B cell (primary cell): ENCODE results near the gene NIBAN1. TPM values are rescaled to one million over a fixed set of nuclear protein-coding genes. Genes with fewer than 3 reads are reported as not detected.

Experiments used
- ATAC-seq: fragments of 200-7000 bp; cut with Tn5 transposase; one replicate; pipeline ENCODE4 v1.10.0; 2021; ENCODE audit warnings: low read depth, mild to moderate bottlenecking, moderate number of reproducible peaks, moderate library complexity
- CTCF ChIA-PET: fragments of 350-600 bp; sonication (Branson Sonifier 250); formaldehyde crosslinking; loops from one replicate; lab custom pipeline; 2021; ENCODE audit warnings: antibody characterized with exemption, inconsistent platforms; lab: Charles Lee
- POLR2A ChIA-PET: fragments of 350-600 bp; sonication (Branson Sonifier 250); formaldehyde crosslinking; loops from one replicate; lab custom pipeline; 2021; ENCODE audit warnings: antibody characterized with exemption; lab: Charles Lee
- DNase-seq: peaks from one replicate; pipeline ENCODE4 v3.0.0; 2013
- H2AFZ ChIP-seq: 2 replicates; pipeline ENCODE4 v1.6.1; 2012; ENCODE audit warnings: mild to moderate bottlenecking, low read depth, low read length; ENCODE audit not compliant: insufficient read depth, poor library complexity, severe bottlenecking
- H3K27ac ChIP-seq, 2 donors: 1 replicate in 1 of 2; 2 replicates in 1 of 2; pipeline ENCODE4 v1.5.1; 2012 to 2013; ENCODE audit warnings: low read length in 2 of 2, mild to moderate bottlenecking in 2 of 2, moderate library complexity in 1 of 2
- H3K27me3 ChIP-seq, 4 experiments: fragments of 200-600 bp in 1 of 4; sonication (generic) in 1 of 4; replicated peaks in 1 of 4; 1 replicate in 2 of 4; 2 replicates in 2 of 4; pipeline versions ENCODE4 v1.6.1 to v1.7.0; 2013 to 2016; ENCODE audit warnings: low read length in 3 of 4, mild to moderate bottlenecking in 2 of 4, mixed read lengths in 1 of 4, moderate library complexity in 1 of 4; ENCODE audit not compliant: insufficient read depth in 4 of 4, control insufficient read depth in 3 of 4; ENCODE audit errors: control extremely low read depth in 1 of 4
- H3K36me3 ChIP-seq, 2 experiments: replicated peaks in 1 of 2; 1 replicate in 1 of 2; 2 replicates in 1 of 2; pipeline versions ENCODE4 v1.6.1 to v1.7.1; 2013; ENCODE audit warnings: low read length in 1 of 2; ENCODE audit not compliant: insufficient read depth in 2 of 2, control insufficient read depth in 1 of 2; ENCODE audit errors: control extremely low read depth in 1 of 2, extremely low read depth in 1 of 2
- H3K4me1 ChIP-seq, 2 donors: fragments of 200-600 bp in 1 of 2; sonication (generic) in 1 of 2; 1 replicate in 1 of 2; 2 replicates in 1 of 2; pipeline versions ENCODE4 v1.5.1 to v1.6.1; 2013 to 2017; ENCODE audit warnings: low read length in 2 of 2; ENCODE audit not compliant: control insufficient read depth in 2 of 2, insufficient read depth in 2 of 2
- H3K4me2 ChIP-seq: replicated peaks from 2 replicates; pipeline ENCODE3; 2012; ENCODE audit warnings: mild to moderate bottlenecking, low read depth, low read length; ENCODE audit not compliant: poor library complexity, severe bottlenecking
- H3K4me3 ChIP-seq, 5 experiments: fragments of 200-600 bp in 1 of 5; sonication (generic) in 1 of 5; 1 replicate in 3 of 5; 2 replicates in 2 of 5; pipeline versions ENCODE4 v1.5.1 to v1.7.0; 2011 to 2016; ENCODE audit warnings: low read length in 4 of 5, mild to moderate bottlenecking in 4 of 5, low read depth in 2 of 5, control low read depth in 1 of 5, moderate library complexity in 1 of 5; ENCODE audit not compliant: insufficient read depth in 1 of 5; ENCODE audit errors: control extremely low read depth in 1 of 5, extremely low read depth in 1 of 5
- H3K79me2 ChIP-seq: fragments of 200-600 bp; sonication (generic); one replicate; pipeline ENCODE4 v1.6.0; 2016; ENCODE audit warnings: low read length; ENCODE audit not compliant: control insufficient read depth, insufficient read depth
- H3K9ac ChIP-seq: fragments of 200-600 bp; sonication (generic); 2 replicates; pipeline ENCODE4 v1.6.1; 2017; ENCODE audit warnings: mild to moderate bottlenecking, low read length, moderate library complexity
- H3K9me3 ChIP-seq, 3 donors: one replicate each; pipeline versions ENCODE4 v1.6.1 to v1.7.1; 2013; ENCODE audit warnings: low read length in 2 of 3; ENCODE audit not compliant: control insufficient read depth in 2 of 3, insufficient read depth in 1 of 3; ENCODE audit errors: control extremely low read depth in 1 of 3
- H4K20me1 ChIP-seq: 2 replicates; pipeline ENCODE4 v1.6.0; 2012; ENCODE audit warnings: mild to moderate bottlenecking, low read length; ENCODE audit not compliant: insufficient read depth, control insufficient read depth, poor library complexity, severe bottlenecking
- H3K27ac Mint-ChIP-seq: one replicate; pipeline ENCODE4 v1.8.0; 2021; ENCODE audit warnings: mixed read lengths
- H3K27me3 Mint-ChIP-seq: one replicate; pipeline ENCODE4 v1.8.0; 2021; ENCODE audit warnings: mixed read lengths
- H3K4me1 Mint-ChIP-seq: one replicate; pipeline ENCODE4 v1.8.0; 2021; ENCODE audit warnings: mixed read lengths
- H3K4me3 Mint-ChIP-seq: one replicate; pipeline ENCODE4 v1.8.0; 2021; ENCODE audit warnings: mixed read lengths
- H3K9me3 Mint-ChIP-seq: one replicate; pipeline ENCODE4 v1.8.0; 2022; ENCODE audit warnings: mixed read lengths; ENCODE audit not compliant: insufficient read depth
- CTCF ChIP-seq: fragments of 200-600 bp; IDR thresholded peaks from one replicate; pipeline ENCODE4 v1.8.0; 2022; ENCODE audit warnings: antibody characterized with exemption, mild to moderate bottlenecking
- EZH2 ChIP-seq: IDR thresholded peaks from 2 replicates; pipeline ENCODE4 v1.6.1; 2012; ENCODE audit warnings: borderline replicate concordance, low read depth, mild to moderate bottlenecking, moderate library complexity, low read length; ENCODE audit not compliant: insufficient read depth, poor library complexity, severe bottlenecking
- WGBS: methylation state at CpG from one replicate; pipeline ENCODE4 v1.1.5; 2013; ENCODE audit warnings: missing lambda C conversion rate; ENCODE audit not compliant: insufficient coverage; 5-methylcytosine and 5-hydroxymethylcytosine counted together
- intact Hi-C: fragments of 100-400 bp; cut with micrococcal nuclease; formaldehyde crosslinking; loops from one replicate; pipeline ENCODE4 v1.10.0; 2022
- polyA plus RNA-seq: library from polyadenylated mRNA; depleted of rRNA; stranded (reverse); fragments of >200 nt; gene quantifications from 2 replicates; pipeline ENCODE4 v1.2.3, GENCODE V29; 2012
- total RNA-seq, 2 donors: library from RNA; stranded (reverse); fragments of 120-200 nt in 1 of 2; gene quantifications; 1 replicate in 1 of 2; 2 replicates in 1 of 2; pipeline versions ENCODE4 v1.2.3 to v1.2.4, GENCODE V29; 2013 to 2022

NIBAN1 gene
- total and polyA plus RNA-seq, 2 donors (not counting 1 experiment from before 2014, with no cell fraction given): 1.2 to 13.2 TPM

GRCh38 chr1:184974837-184975115 lies 468 bp upstream of the NIBAN1 start:
- CTCF ChIA-PET: interaction anchor here (0.6 to 6.4 kb wide), 5 partner anchors 9 to 172 kb away, joined by 3 to 72 read pairs (median 4); no protein-coding TSS in a partner anchor
- Mint-ChIP-seq H3K4me3 (peak overlapping the region; percentile 49), H3K9me3 (no peaks in the 10 kb centered on the region), H3K4me1 (peaks cover 37% of the 10 kb centered on the region), H3K27ac (peak overlapping the region; percentile 69), H3K27me3 (peaks cover 10% of the 10 kb centered on the region)
- no peak for ATAC-seq
- Histone ChIP-seq H3K4me2 (peak overlapping the region; percentile 78), H3K27me3 (peaks cover 0 to 11% (median 9%) of the 10 kb centered on the region in 4 experiments), H3K4me1 (peaks cover 5 to 17% of the 10 kb centered on the region in 2 donors), H3K27ac (no peak overlapping the region), H2AFZ (peak overlapping the region; percentile 71), H3K9me3 (no peaks in the 10 kb centered on the region), H3K79me2 (no peaks in the 10 kb centered on the region), H3K9ac (peak overlapping the region; percentile 71), H4K20me1 (no peaks in the 10 kb centered on the region), H3K4me3 (peak overlapping the region; percentile 15 to 74 (median 59)), H3K36me3 (no peaks in the 10 kb centered on the region)
- WGBS: no CpG with 5 or more reads among the region's 4 CpGs
- TF ChIP-seq EZH2: no peak
- DNase-seq: no peak
- intact Hi-C loops: loop anchor here (1.0 to 10.0 kb wide), 4 partner anchors 60 to 219 kb away; partner anchors contain the start of genes RNF2, SWT1 and TRMT1L
- POLR2A ChIA-PET: no interaction called here

GRCh38 chr1:184973272-184974055 lies 844 bp downstream of the NIBAN1 start:
- H3K9ac ChIP-seq: peak overlapping the region; percentile 71
- ATAC-seq (peak; percentile 39), DNase-seq (peak; percentile 69)
- H2AFZ ChIP-seq: peak overlapping the region; percentile 71
- H3K4me3 ChIP-seq: peak overlapping the region; percentile 57 to 85 (median 61)
- peak overlapping the region; percentile 78 for H3K4me2 ChIP-seq
- WGBS: under 1% methylated on average over 33 of the region's 39 CpGs
- POLR2A ChIA-PET: interaction anchor here (1.4 kb wide), 1 partner anchor 182 kb away, joined by 3 read pairs; no protein-coding TSS in a partner anchor
- TF ChIP-seq CTCF: no peak
- no peak for TF ChIP-seq EZH2
- intact Hi-C loops: loop anchor here (1.0 to 10.0 kb wide), 4 partner anchors 59 to 218 kb away; partner anchors contain the start of genes RNF2, SWT1 and TRMT1L
- CTCF ChIA-PET: interaction anchor here (1.6 to 6.4 kb wide), 4 partner anchors 8 to 167 kb away, joined by 5 to 72 read pairs (median 14); no protein-coding TSS in a partner anchor
- H4K20me1 ChIP-seq: no peaks in the 10 kb centered on the region
- peaks cover 5 to 17% of the 10 kb centered on the region in 2 donors for H3K4me1 ChIP-seq
- no peaks in the 10 kb centered on the region for H3K79me2 ChIP-seq
- H3K4me1 Mint-ChIP-seq: peaks cover 40% of the 10 kb centered on the region
- H3K27me3 ChIP-seq: peaks cover 0 to 11% (median 9%) of the 10 kb centered on the region in 4 experiments
- H3K27me3 Mint-ChIP-seq: peaks cover 10% of the 10 kb centered on the region
- peak overlapping the region; percentile 21 to 54 for H3K27ac ChIP-seq
- peak overlapping the region; percentile 96 for H3K4me3 Mint-ChIP-seq
- peak overlapping the region; percentile 85 for H3K27ac Mint-ChIP-seq
- H3K9me3 ChIP-seq: no peaks in the 10 kb centered on the region
- no peaks in the 10 kb centered on the region for H3K36me3 ChIP-seq
- no peaks in the 10 kb centered on the region for H3K9me3 Mint-ChIP-seq
